PFSK-1 (cell line): ENCODE results near the gene FBLIM1.

Experiments used
- POLR2AphosphoS5 ChIP-seq: IDR thresholded peaks from 2 replicates; pipeline ENCODE4 v1.6.1; 2012; ENCODE audit warnings: low read depth, mild to moderate bottlenecking, control low read depth, low read length, moderate library complexity
- SIN3A ChIP-seq: IDR thresholded peaks from 2 replicates; pipeline ENCODE4 v1.6.1; 2012; ENCODE audit warnings: mild to moderate bottlenecking, low read length, moderate library complexity, borderline replicate concordance; ENCODE audit not compliant: insufficient read depth
- TAF1 ChIP-seq: IDR thresholded peaks from 2 replicates; pipeline ENCODE4 v1.6.1; 2012; ENCODE audit warnings: low read length, control low read depth, borderline replicate concordance; ENCODE audit not compliant: insufficient read depth

- no peak for TF ChIP-seq SIN3A
- TF ChIP-seq POLR2AphosphoS5 = no peak
- no peak for TF ChIP-seq TAF1
Observed at GRCh38 chr1:15717418-15718125, 41.0 kb upstream of the FBLIM1 start.
